Stomach (tissue), 9 donors: ENCODE data around the gene SMIM38. TPM values are rescaled to one million over a fixed set of nuclear protein-coding genes. Genes with fewer than 3 reads are reported as not detected.
A peak's percentile ranks its signal among the peaks of the same experiment; 100 is the strongest.

Experiments used
- DNase-seq, 2 donors: peaks; one replicate each; pipeline versions ENCODE4 v3.0.0 to v3.0.0-alpha.2; 2013 to 2019
- H3K27ac ChIP-seq, 5 donors: fragments of 200-600 bp in 4 of 5; sonication (generic) in 4 of 5; one replicate each; pipeline ENCODE4 v1.5.1; 2013 to 2019; ENCODE audit warnings: mild to moderate bottlenecking in 1 of 5, moderate library complexity in 1 of 5
- H3K27me3 ChIP-seq, 3 donors: fragments of 200-600 bp; sonication (generic); one replicate each; pipeline ENCODE4 v1.5.1; 2017 to 2019; ENCODE audit warnings: mixed run types in 1 of 3
- H3K36me3 ChIP-seq, 4 donors: fragments of 200-600 bp; sonication (generic); 1 replicate in 3 of 4; 2 replicates in 1 of 4; pipeline ENCODE4 v1.5.1; 2016 to 2019
- H3K4me1 ChIP-seq, 4 donors: fragments of 200-600 bp; sonication (generic); one replicate each; pipeline ENCODE4 v1.5.1; 2016 to 2019
- H3K4me3 ChIP-seq, 4 donors: fragments of 200-600 bp; sonication (generic) in 3 of 4; one replicate each; pipeline ENCODE4 v1.5.1; 2016 to 2019; ENCODE audit warnings: mild to moderate bottlenecking in 1 of 4
- H3K9me3 ChIP-seq, 4 donors: fragments of 200-600 bp; sonication (generic); one replicate each; pipeline ENCODE4 v1.5.1; 2016 to 2019
- EP300 ChIP-seq: sonication (generic); formaldehyde crosslinking; IDR thresholded peaks from one replicate; pipeline ENCODE4 v1.6.1; 2017; ENCODE audit warnings: antibody characterized with exemption
- POLR2A ChIP-seq, 4 donors: fragments of 450-650 bp; IDR thresholded peaks; one replicate each; pipeline ENCODE4 v1.6.1; 2016; ENCODE audit warnings: antibody characterized with exemption in 4 of 4, control low read depth in 2 of 4, mild to moderate bottlenecking in 1 of 4, moderate library complexity in 1 of 4
- POLR2AphosphoS5 ChIP-seq, 3 donors: sonication (generic); formaldehyde crosslinking; IDR thresholded peaks; one replicate each; pipeline ENCODE4 v1.6.1; 2016; ENCODE audit warnings: antibody characterized with exemption in 3 of 3
- WGBS, 5 donors: extraction: QIAGEN DNeasy Blood & Tissue Kit in 3 of 5; methylation state at CpG; one replicate each; pipeline versions ENCODE4 v1.1.5 to v1.1.7; 2013 to 2018; 5-methylcytosine and 5-hydroxymethylcytosine counted together
- intact Hi-C: fragments of 100-400 bp; cut with DNase I; formaldehyde crosslinking; loops from one replicate; pipeline ENCODE4 v1.15.1; 2023; ENCODE audit warnings: low total_unique reads
- polyA plus RNA-seq, 3 donors: library from polyadenylated mRNA; stranded (reverse); fragments of 200-250 nt; gene quantifications; one replicate each; pipeline ENCODE4 v1.2.3, GENCODE V29; 2013
- total RNA-seq, 5 donors: library from RNA; depleted of rRNA; stranded (reverse); fragments of >200 nt; gene quantifications; one replicate each; pipeline versions ENCODE4 v1.1.0 to v1.2.3, GENCODE V29; 2014 to 2016
- TF ChIP-seq, protein P1 (sequence below), 7 experiments: fragments of 450-650 bp in 4 of 7; fragments of 200-600 bp in 3 of 7; sonication (generic) in 3 of 7; IDR thresholded peaks; one replicate each; pipeline ENCODE4 v1.5.1; 2016 to 2019; ENCODE audit warnings: antibody characterized with exemption in 7 of 7, control low read depth in 2 of 7, mild to moderate bottlenecking in 1 of 7
- donor health status: healthy with polysubstance abuse.
- donor health status: Bipolar disorder and iron deficiency.
- donor health status: healthy.

SMIM38 gene
- total and polyA plus RNA-seq, 8 donors = 1.2 to 31.2 (median 9.3) TPM; not detected in 1

DNA sequence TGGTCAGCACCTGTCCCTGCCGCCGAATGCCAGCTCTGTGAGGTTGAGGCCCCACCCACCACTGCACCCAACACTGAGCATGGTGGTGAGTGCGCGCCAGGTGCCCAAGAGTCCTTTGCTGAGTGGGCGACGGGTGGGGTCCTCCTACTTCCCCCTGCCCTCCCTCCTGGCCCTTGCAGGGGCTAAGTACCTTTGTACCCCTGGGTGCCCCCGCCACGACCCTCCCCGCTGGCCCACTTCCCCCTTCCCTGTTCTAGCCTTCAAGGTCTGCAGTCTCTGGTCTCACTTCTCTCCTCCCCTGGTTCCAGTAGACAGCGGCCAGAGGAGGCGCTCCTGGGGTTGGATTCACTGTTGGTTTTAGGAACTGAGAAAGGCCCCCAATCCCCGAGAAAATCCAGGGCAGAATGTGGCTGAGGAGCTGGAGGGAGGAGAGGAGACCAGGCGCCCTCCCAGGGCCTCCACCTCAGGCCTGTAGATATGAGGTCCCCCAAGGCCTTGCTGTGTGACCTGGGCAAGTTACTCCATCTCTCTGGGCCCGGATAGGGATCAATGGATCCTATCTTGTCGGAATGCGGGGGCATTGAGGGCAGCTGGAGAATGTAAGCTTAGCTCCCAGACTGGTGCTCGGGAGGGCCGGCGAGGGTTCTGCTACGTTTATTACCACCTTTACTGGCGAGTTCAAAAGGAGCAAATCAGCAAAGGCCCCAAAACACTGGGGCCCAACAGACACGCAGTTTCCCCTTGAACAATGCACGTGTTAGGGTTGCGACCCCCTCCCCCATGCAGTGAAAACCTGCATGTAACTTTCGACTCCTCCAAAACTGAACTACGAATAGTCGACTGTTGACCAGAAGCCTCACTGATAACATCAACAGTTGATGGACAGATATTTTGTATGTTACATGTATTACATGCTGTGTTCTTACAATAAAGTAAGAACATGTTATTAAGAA, 31.9 kb upstream of the SMIM38 start:
- no peak for TF ChIP-seq EP300
- TF ChIP-seq, protein P1, sequence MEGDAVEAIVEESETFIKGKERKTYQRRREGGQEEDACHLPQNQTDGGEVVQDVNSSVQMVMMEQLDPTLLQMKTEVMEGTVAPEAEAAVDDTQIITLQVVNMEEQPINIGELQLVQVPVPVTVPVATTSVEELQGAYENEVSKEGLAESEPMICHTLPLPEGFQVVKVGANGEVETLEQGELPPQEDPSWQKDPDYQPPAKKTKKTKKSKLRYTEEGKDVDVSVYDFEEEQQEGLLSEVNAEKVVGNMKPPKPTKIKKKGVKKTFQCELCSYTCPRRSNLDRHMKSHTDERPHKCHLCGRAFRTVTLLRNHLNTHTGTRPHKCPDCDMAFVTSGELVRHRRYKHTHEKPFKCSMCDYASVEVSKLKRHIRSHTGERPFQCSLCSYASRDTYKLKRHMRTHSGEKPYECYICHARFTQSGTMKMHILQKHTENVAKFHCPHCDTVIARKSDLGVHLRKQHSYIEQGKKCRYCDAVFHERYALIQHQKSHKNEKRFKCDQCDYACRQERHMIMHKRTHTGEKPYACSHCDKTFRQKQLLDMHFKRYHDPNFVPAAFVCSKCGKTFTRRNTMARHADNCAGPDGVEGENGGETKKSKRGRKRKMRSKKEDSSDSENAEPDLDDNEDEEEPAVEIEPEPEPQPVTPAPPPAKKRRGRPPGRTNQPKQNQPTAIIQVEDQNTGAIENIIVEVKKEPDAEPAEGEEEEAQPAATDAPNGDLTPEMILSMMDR (IDR thresholded peaks at IDR 0.05) = no peak

DNA sequence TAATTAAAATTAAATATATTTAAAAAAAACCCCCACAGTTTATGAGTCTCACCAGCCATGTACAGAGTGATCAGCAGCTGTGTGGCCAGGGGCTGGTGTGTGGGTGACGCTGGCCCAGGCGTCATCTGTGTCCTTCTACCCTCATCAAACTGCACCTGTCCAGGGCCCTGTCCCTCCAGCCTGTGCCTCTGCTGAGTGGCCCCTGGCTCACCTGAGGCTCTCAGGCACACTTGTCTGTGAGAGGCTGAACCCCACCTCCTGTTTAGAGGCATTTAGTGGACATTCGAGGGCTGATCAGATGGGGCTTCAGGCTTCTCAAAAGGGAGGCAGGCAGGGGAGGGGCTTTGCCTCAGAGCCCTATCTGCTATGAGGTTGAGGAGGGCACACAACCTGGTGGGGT, 29.9 kb upstream of the SMIM38 start:
- 79 to 97% (median 84%) methylated on average over 3 of the region's 3 CpGs for WGBS, 5 donors

More for the DNA sequence above, 31.9 kb upstream of the SMIM38 start:
- 72 to 76% (median 75%) methylated on average over 26 to 27 of the region's 27 CpGs for WGBS, 5 donors
- H3K27me3 ChIP-seq = no peaks in the 10 kb centered on the region
- peak overlapping the region; percentile 82 to 86 (median 84) for H3K27ac ChIP-seq
- peak overlapping the region in 1 of 4 donors; percentile 13 for H3K4me3 ChIP-seq
- DNase-seq = no peak
- H3K9me3 ChIP-seq = peaks cover 0 to 11% (median 5%) of the 10 kb centered on the region in 4 donors
- intact Hi-C loops = no loop called here
- peaks cover 38 to 55% (median 48%) of the 10 kb centered on the region in 4 donors for H3K4me1 ChIP-seq
- no peaks in the 10 kb centered on the region for H3K36me3 ChIP-seq

DNA sequence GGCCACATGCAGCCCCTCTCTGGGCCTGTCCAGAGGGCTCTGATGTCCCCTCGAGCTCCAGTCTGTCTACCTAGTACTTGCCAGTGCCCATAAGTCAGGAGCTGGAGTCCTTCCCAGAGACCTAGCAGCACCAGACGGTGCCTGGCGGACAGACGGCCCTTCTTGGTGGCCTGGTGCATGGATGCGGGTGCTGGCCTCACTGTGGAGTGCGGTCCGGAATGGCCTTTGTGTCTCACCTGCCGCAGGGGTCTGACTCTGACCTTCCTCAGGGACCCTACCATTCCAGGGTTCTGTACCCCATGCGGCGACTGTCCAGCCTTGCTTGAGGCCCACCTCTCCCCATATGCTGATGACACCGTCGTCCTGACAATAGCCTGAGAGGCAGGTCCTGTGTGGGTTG, 29.4 kb upstream of the SMIM38 start:
- no peaks in the 10 kb centered on the region for H3K27me3 ChIP-seq
- H3K4me1 ChIP-seq = peaks cover 38 to 57% (median 51%) of the 10 kb centered on the region in 4 donors
- H3K4me3 ChIP-seq = no peak overlapping the region
- H3K36me3 ChIP-seq = no peaks in the 10 kb centered on the region
- peaks cover 0 to 6% (median 0%) of the 10 kb centered on the region in 4 donors for H3K9me3 ChIP-seq
- no peak for DNase-seq
- peak overlapping the region; percentile 50 to 79 (median 71) for H3K27ac ChIP-seq
- WGBS, 5 donors = 58 to 92% (median 73%) methylated on average over 7 to 12 of the region's 12 CpGs
- intact Hi-C loops = no loop called here
- TF ChIP-seq EP300 (no peak), POLR2AphosphoS5 (IDR thresholded peaks at IDR 0.05) (no peak), POLR2A (IDR thresholded peaks at IDR 0.05) (no peak)
- TF ChIP-seq, protein P1 (IDR thresholded peaks at IDR 0.05) = no peak

More for the DNA sequence above, 29.9 kb upstream of the SMIM38 start:
- no peak for DNase-seq
- Histone ChIP-seq H3K27ac (peak overlapping the region; percentile 16 to 79 (median 71)), H3K4me1 (peaks cover 38 to 56% (median 49%) of the 10 kb centered on the region in 4 donors), H3K27me3 (no peaks in the 10 kb centered on the region), H3K36me3 (no peaks in the 10 kb centered on the region), H3K9me3 (peaks cover 0 to 6% (median 0%) of the 10 kb centered on the region in 4 donors), H3K4me3 (no peak overlapping the region)
- TF ChIP-seq, protein P1 (IDR thresholded peaks at IDR 0.05) = no peak
- TF ChIP-seq EP300 = no peak
- TF ChIP-seq POLR2A (IDR thresholded peaks at IDR 0.05) = no peak
- no peak for TF ChIP-seq POLR2AphosphoS5 (IDR thresholded peaks at IDR 0.05)
- intact Hi-C loops = no loop called here

DNA sequence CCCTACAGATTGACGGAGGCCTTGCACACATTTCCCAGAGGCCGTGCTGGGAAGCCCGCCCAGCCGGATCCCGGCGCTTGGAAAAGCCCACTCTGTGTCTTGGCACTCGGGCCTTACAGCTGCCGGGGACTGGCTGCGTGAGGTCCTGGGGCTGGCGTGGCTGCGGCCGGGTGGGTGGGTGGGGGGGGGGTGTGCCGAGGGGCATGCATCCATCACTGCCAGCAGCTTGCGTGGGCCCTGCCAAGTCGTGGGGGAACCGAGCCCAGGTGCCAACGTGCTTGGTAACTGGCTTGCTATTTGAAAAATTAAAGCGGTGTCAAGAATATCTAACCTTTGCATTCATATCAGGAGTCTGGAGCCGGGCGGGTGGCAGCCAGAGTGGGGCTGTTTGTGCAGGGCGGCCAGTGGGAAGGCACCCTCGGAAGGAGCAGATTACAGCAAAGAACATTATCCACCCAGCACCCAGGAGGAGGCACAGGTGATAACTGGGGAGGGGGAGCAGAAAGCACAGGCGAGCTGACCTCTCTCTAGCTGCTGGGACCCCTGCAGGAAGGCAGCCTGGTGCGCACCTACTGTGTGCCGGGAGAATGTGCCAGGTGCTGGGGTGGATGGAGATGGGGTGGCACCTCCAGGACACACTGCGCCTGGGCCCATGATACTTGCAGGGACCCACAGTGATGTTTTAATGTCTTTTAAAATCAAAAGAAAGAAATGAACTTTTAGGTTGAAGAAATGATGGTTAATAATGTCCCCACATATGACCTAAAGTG, 28.5 kb upstream of the SMIM38 start:
- intact Hi-C loops = no loop called here
- Histone ChIP-seq H3K9me3 (peaks cover 0 to 6% (median 0%) of the 10 kb centered on the region in 4 donors), H3K4me3 (no peak overlapping the region), H3K27ac (peak overlapping the region; percentile 61 to 79 (median 76)), H3K27me3 (no peaks in the 10 kb centered on the region), H3K36me3 (no peaks in the 10 kb centered on the region), H3K4me1 (peaks cover 30 to 56% (median 53%) of the 10 kb centered on the region in 4 donors)
- 28 to 49% (median 44%) methylated on average over 9 to 26 of the region's 26 CpGs for WGBS, 5 donors
- peak in 1 of 3 donors; percentile 5 for TF ChIP-seq POLR2AphosphoS5 (IDR thresholded peaks at IDR 0.05)
- no peak for TF ChIP-seq EP300
- TF ChIP-seq, protein P1 (IDR thresholded peaks at IDR 0.05) = no peak
- TF ChIP-seq POLR2A (IDR thresholded peaks at IDR 0.05) = no peak
- peak; percentile 67 to 79 for DNase-seq
